H1 (cell line): ENCODE results near the gene COL12A1. TPM values are rescaled to one million over a fixed set of nuclear protein-coding genes. Genes with fewer than 3 reads are reported as not detected.

Experiments
- CBX5 ChIP-seq: fragments of 300-800, 300-1000 bp; sonication (generic); IDR thresholded peaks from 2 replicates; pipeline ENCODE4 v1.7.1; 2016; ENCODE audit warnings: antibody characterized with exemption, low read length, low read depth
- CTBP2 ChIP-seq: IDR thresholded peaks from 2 replicates; pipeline ENCODE4 v1.7.0; 2011; ENCODE audit warnings: borderline replicate concordance, mild to moderate bottlenecking, moderate library complexity, mixed read lengths, low read length; ENCODE audit not compliant: insufficient read depth, insufficient read length
- HDAC6 ChIP-seq: IDR thresholded peaks from one replicate; pipeline ENCODE4 v1.7.1; 2012; ENCODE audit warnings: low read depth, mild to moderate bottlenecking, inconsistent platforms, low read length, moderate library complexity
- JUN ChIP-seq: IDR thresholded peaks from 2 replicates; pipeline ENCODE4 v1.6.1; 2011; ENCODE audit warnings: low read depth, mild to moderate bottlenecking, improper control_type of control experiment, low read length
- RAD21 ChIP-seq, 2 experiments: IDR thresholded peaks in 1 of 2; conservative IDR thresholded peaks in 1 of 2; 2 replicates each; pipeline ENCODE4 v1.6.1; 2011; ENCODE audit warnings: low read depth in 2 of 2, low read length in 2 of 2, improper control_type of control experiment in 1 of 2, inconsistent platforms in 1 of 2, mild to moderate bottlenecking in 1 of 2, moderate library complexity in 1 of 2
- SUZ12 ChIP-seq: fragments of 200-600 bp; sonication (generic); IDR thresholded peaks from 2 replicates; pipeline ENCODE4 v1.6.1; 2012; ENCODE audit warnings: mild to moderate bottlenecking, inconsistent platforms, low read length, moderate library complexity, mixed read lengths
- polyA plus RNA-seq, 7 experiments: library from polyadenylated mRNA; depleted of rRNA in 3 of 7; stranded (reverse) in 5 of 7; unstranded in 2 of 7; fragments of >200 nt in 5 of 7; fragments of 200-250 nt in 2 of 7; gene quantifications; 1 replicate in 5 of 7; 2 replicates in 1 of 7; 4 replicates in 1 of 7; pipeline versions ENCODE4 v1.2.1 to v1.2.3, GENCODE V29; 2011 to 2013; ENCODE audit warnings: missing spikeins in 2 of 7, mixed read lengths in 2 of 7
- total RNA-seq: library from RNA; stranded (reverse); fragmentation: NEBNext Ultra II Directional; extraction: Animal tissue kit (Norgen Biotek cat#: 25700); gene quantifications from 2 replicates; pipeline ENCODE4 v1.2.1, GENCODE V29; 2021
- TF ChIP-seq, protein P1 (sequence below): IDR thresholded peaks from 2 replicates; pipeline ENCODE4 v1.6.1; 2012; ENCODE audit warnings: inconsistent platforms
- TF ChIP-seq, protein P2 (sequence below): IDR thresholded peaks from 2 replicates; pipeline ENCODE4 v1.6.1; 2012; ENCODE audit warnings: low read length, inconsistent platforms
- TF ChIP-seq, protein P3 (sequence below): IDR thresholded peaks from 2 replicates; pipeline ENCODE4 v1.6.1; 2011; ENCODE audit warnings: low read depth, mild to moderate bottlenecking, low read length; ENCODE audit not compliant: insufficient read depth

Gene COL12A1
- total and polyA plus RNA-seq, 2 of the 8 experiments (the other 6 are each of a cell fraction or from before 2014, with no cell fraction given) = 1.4 to 4.7 TPM

DNA sequence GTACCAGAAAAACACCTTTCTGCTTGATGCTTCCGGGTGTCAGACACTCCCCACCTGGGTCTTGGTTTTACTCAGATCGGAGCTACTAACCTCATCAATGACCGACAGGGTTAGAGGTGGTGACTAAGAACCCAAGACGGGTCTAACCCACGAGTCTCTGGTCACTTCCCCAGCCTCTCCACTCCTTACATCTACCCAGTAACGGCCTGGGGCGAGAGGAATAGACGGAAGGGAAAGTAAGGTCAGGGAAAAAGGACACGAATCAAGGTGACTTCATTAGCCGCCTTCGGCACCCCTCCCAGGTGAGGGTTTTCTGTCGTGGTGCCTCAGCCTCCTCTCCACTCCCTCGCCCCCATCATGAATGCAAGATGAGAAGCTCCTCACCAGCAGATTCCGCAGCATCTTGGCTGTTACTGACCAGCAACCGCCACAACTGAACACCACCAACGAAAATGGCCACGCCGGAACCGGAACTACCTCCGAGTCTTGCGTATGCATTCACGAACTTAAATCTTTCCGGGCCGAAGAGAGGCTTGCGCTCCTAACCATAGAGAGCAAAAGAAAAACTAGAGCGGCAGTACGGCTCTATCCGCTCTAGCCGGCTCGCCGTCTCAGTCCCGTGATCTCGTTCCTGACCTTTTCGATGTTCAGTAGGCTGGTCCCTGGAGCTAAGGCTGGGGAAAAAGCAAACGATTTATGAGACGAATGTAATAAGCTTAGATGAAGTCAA lies 37.6 kb upstream of the COL12A1 start, which contains the start of gene COX7A2 (continued):
- TF ChIP-seq, protein P1, sequence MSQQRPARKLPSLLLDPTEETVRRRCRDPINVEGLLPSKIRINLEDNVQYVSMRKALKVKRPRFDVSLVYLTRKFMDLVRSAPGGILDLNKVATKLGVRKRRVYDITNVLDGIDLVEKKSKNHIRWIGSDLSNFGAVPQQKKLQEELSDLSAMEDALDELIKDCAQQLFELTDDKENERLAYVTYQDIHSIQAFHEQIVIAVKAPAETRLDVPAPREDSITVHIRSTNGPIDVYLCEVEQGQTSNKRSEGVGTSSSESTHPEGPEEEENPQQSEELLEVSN = no peak; the same call in 1 of the 2 replicates
- TF ChIP-seq, protein P2, sequence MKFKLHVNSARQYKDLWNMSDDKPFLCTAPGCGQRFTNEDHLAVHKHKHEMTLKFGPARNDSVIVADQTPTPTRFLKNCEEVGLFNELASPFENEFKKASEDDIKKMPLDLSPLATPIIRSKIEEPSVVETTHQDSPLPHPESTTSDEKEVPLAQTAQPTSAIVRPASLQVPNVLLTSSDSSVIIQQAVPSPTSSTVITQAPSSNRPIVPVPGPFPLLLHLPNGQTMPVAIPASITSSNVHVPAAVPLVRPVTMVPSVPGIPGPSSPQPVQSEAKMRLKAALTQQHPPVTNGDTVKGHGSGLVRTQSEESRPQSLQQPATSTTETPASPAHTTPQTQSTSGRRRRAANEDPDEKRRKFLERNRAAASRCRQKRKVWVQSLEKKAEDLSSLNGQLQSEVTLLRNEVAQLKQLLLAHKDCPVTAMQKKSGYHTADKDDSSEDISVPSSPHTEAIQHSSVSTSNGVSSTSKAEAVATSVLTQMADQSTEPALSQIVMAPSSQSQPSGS = no peak
- TF ChIP-seq JUN (no peak), CBX5 (no peak), RAD21 (IDR thresholded peaks at IDR 0.05 in 1 of 2, conservative IDR thresholded peaks at IDR 0.05 in 1 of 2; ENCODE audit: low read depth in 2 of 2, low read length in 2 of 2) (no peak), SUZ12 (no peak), CTBP2 (no peak), HDAC6 (no peak)
- TF ChIP-seq, protein P3, sequence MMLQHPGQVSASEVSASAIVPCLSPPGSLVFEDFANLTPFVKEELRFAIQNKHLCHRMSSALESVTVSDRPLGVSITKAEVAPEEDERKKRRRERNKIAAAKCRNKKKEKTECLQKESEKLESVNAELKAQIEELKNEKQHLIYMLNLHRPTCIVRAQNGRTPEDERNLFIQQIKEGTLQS = no peak
